ENCODE data around the gene PTGES.

The PTGES gene

GRCh38 chr9:129728744-129729143 lies 24.1 kb downstream of the PTGES start:
- no peak for DNase-seq
- Histone ChIP-seq H3K36me3 (replicated peaks) (no peaks in the 10 kb centered on the region), H3K27me3 (replicated peaks) (no peaks in the 10 kb centered on the region), H3K27ac (no peak overlapping the region), H3K4me3 (ENCODE audit: low read depth, low read length) (no peak overlapping the region)
- no peak for TF ChIP-seq CTCF (IDR thresholded peaks at IDR 0.05; ENCODE audit: low read depth, low read length, missing control alignments)
- in situ Hi-C loops (cut with HindIII; ENCODE audit: low pct_ligation_motif_present, low sequenced_read_pairs): no loop called here

GRCh38 chr9:129726322-129727160 lies 26.3 kb downstream of the PTGES start:
- H3K27ac ChIP-seq: no peak overlapping the region
- no peaks in the 10 kb centered on the region for H3K27me3 ChIP-seq (replicated peaks)
- H3K36me3 ChIP-seq (replicated peaks): no peaks in the 10 kb centered on the region
- in situ Hi-C loops (cut with HindIII; ENCODE audit: low pct_ligation_motif_present, low sequenced_read_pairs): no loop called here
- DNase-seq: peak; percentile 57
- peak; percentile 99 for TF ChIP-seq CTCF (IDR thresholded peaks at IDR 0.05; ENCODE audit: low read depth, low read length, missing control alignments)
- no peak overlapping the region for H3K4me3 ChIP-seq (ENCODE audit: low read depth, low read length)

- Histone ChIP-seq H3K4me3 (ENCODE audit: low read depth, low read length) (no peak overlapping the region), H3K27ac (no peak overlapping the region), H3K27me3 (replicated peaks) (no peaks in the 10 kb centered on the region), H3K36me3 (replicated peaks) (no peaks in the 10 kb centered on the region)
- in situ Hi-C loops (cut with HindIII; ENCODE audit: low pct_ligation_motif_present, low sequenced_read_pairs): no loop called here
- DNase-seq: no peak
- TF ChIP-seq CTCF (IDR thresholded peaks at IDR 0.05; ENCODE audit: low read depth, low read length, missing control alignments): no peak
These were observed 27.0 kb downstream of the PTGES start for GRCh38 chr9:129725795-129726251.

- Histone ChIP-seq H3K4me3 (ENCODE audit: low read depth, low read length) (no peak overlapping the region), H3K27me3 (replicated peaks) (no peaks in the 10 kb centered on the region), H3K36me3 (replicated peaks) (no peaks in the 10 kb centered on the region), H3K27ac (no peak overlapping the region)
- in situ Hi-C loops (cut with HindIII; ENCODE audit: low pct_ligation_motif_present, low sequenced_read_pairs): no loop called here
- TF ChIP-seq CTCF (IDR thresholded peaks at IDR 0.05; ENCODE audit: low read depth, low read length, missing control alignments): no peak
- no peak for DNase-seq
These were observed 28.2 kb downstream of the PTGES start for GRCh38 chr9:129724456-129725190.

GRCh38 chr9:129722913-129723312 lies 29.9 kb downstream of the PTGES start:
- no peak for DNase-seq
- no peak for TF ChIP-seq CTCF (IDR thresholded peaks at IDR 0.05; ENCODE audit: low read depth, low read length, missing control alignments)
- no peak overlapping the region for H3K4me3 ChIP-seq (ENCODE audit: low read depth, low read length)
- H3K36me3 ChIP-seq (replicated peaks): no peaks in the 10 kb centered on the region
- in situ Hi-C loops (cut with HindIII; ENCODE audit: low pct_ligation_motif_present, low sequenced_read_pairs): no loop called here
- no peak overlapping the region for H3K27ac ChIP-seq
- no peaks in the 10 kb centered on the region for H3K27me3 ChIP-seq (replicated peaks)
